SK-N-SH (cell line): Measurements from ENCODE around the gene ATG2B. TPM values are rescaled to one million over a fixed set of nuclear protein-coding genes. Genes with fewer than 3 reads are reported as not detected.

Experiments used
- CTCF ChIA-PET: fragments of 300-600, 350-600 bp; formaldehyde crosslinking; extraction: SDS; loops from one replicate; lab custom pipeline; 2021; lab: Yijun Ruan, JAX
- POLR2A ChIA-PET: fragments of 350-600 bp; sonication (Branson Sonifier 250); formaldehyde crosslinking; extraction: SDS; loops from one replicate; lab custom pipeline; 2020; ENCODE audit warnings: antibody characterized with exemption, inconsistent platforms; lab: Yijun Ruan, JAX
- DNase-seq: peaks from one replicate; pipeline ENCODE4 v3.0.0; 2012
- H2AFZ ChIP-seq: fragments of 200-600 bp; sonication (generic); 2 replicates; pipeline ENCODE4 v1.8.1; 2016; ENCODE audit warnings: antibody characterized with exemption, mild to moderate bottlenecking, low read depth
- H3F3A ChIP-seq: fragments of 200-600 bp; sonication (generic); replicated peaks from 2 replicates; pipeline ENCODE3; 2016; ENCODE audit warnings: antibody characterized with exemption, mild to moderate bottlenecking; ENCODE audit not compliant: insufficient read depth
- H3K27ac ChIP-seq, 2 experiments: fragments of 200-500 bp in 1 of 2; fragments of 200-600 bp in 1 of 2; sonication (Bioruptor generic) in 1 of 2; sonication (generic), shearing (Covaris generic) in 1 of 2; 2 replicates each; pipeline versions ENCODE4 v1.5.1 to v1.6.1; 2014 to 2016; ENCODE audit warnings: low read depth in 2 of 2, inconsistent platforms in 1 of 2, low read length in 1 of 2, mild to moderate bottlenecking in 1 of 2, mixed read lengths in 1 of 2
- H3K27me3 ChIP-seq: fragments of 200-600 bp; sonication (generic), shearing (Covaris generic); 2 replicates; pipeline ENCODE4 v1.6.1; 2016; ENCODE audit warnings: mixed run types; ENCODE audit not compliant: insufficient read depth
- H3K36me3 ChIP-seq, 2 experiments: fragments of 200-500 bp in 1 of 2; fragments of 200-600 bp in 1 of 2; sonication (Bioruptor generic) in 1 of 2; sonication (generic) in 1 of 2; replicated peaks in 1 of 2; 2 replicates each; pipeline versions ENCODE3 to v1.5.1; 2014 to 2016; ENCODE audit warnings: low read length in 1 of 2, mild to moderate bottlenecking in 1 of 2; ENCODE audit not compliant: insufficient read depth in 2 of 2, control insufficient read depth in 1 of 2
- H3K4me1 ChIP-seq, 2 experiments: fragments of 200-500 bp in 1 of 2; fragments of 200-600 bp in 1 of 2; sonication (Bioruptor generic) in 1 of 2; sonication (generic), shearing (Covaris generic) in 1 of 2; 2 replicates each; pipeline versions ENCODE4 v1.5.1 to v1.6.1; 2014 to 2016; ENCODE audit warnings: low read depth in 1 of 2, low read length in 1 of 2, mixed run types in 1 of 2; ENCODE audit not compliant: insufficient read depth in 2 of 2, control insufficient read depth in 1 of 2
- H3K4me2 ChIP-seq: fragments of 200-600 bp; sonication (generic), shearing (Covaris generic); 2 replicates; pipeline ENCODE4 v1.6.1; 2017; ENCODE audit warnings: mixed run types
- H3K4me3 ChIP-seq, 2 experiments: fragments of 200-500 bp in 1 of 2; fragments of 200-600 bp in 1 of 2; sonication (Bioruptor generic) in 1 of 2; sonication (generic), shearing (Covaris generic) in 1 of 2; 2 replicates each; pipeline versions ENCODE4 v1.5.1 to v1.8.1; 2014 to 2016; ENCODE audit warnings: low read depth in 2 of 2, inconsistent platforms in 1 of 2, low read length in 1 of 2, mild to moderate bottlenecking in 1 of 2, mixed read lengths in 1 of 2, moderate library complexity in 1 of 2
- H3K79me2 ChIP-seq: fragments of 200-600 bp; sonication (generic); 2 replicates; pipeline ENCODE4 v1.8.1; 2017; ENCODE audit warnings: mild to moderate bottlenecking; ENCODE audit not compliant: insufficient read depth
- H3K9ac ChIP-seq: fragments of 200-600 bp; sonication (generic); 2 replicates; pipeline ENCODE4 v1.6.1; 2017; ENCODE audit warnings: mixed run types
- H3K9me2 ChIP-seq: fragments of 200-600 bp; sonication (generic); 2 replicates; pipeline ENCODE4 v1.6.1; 2017; ENCODE audit warnings: mixed run types
- H3K9me3 ChIP-seq: fragments of 200-600 bp; sonication (generic); 2 replicates; pipeline ENCODE4 v1.6.1; 2017; ENCODE audit warnings: mixed run types, mild to moderate bottlenecking, moderate library complexity
- H4K20me1 ChIP-seq: fragments of 200-600 bp; sonication (generic); 2 replicates; pipeline ENCODE4 v1.6.1; 2017; ENCODE audit warnings: mild to moderate bottlenecking, mixed run types; ENCODE audit not compliant: insufficient read depth
- CTCF ChIP-seq: fragments of 200-600 bp; sonication (generic); IDR thresholded peaks from 2 replicates; pipeline ENCODE4 v1.6.1; 2017; ENCODE audit warnings: antibody characterized with exemption, mild to moderate bottlenecking, moderate library complexity
- EZH2phosphoT487 ChIP-seq: fragments of 200-600 bp; sonication (generic); IDR thresholded peaks from 2 replicates; pipeline ENCODE4 v1.6.1; 2017; ENCODE audit warnings: low read depth, mixed run types, mild to moderate bottlenecking, antibody characterized with exemption, moderate library complexity, borderline replicate concordance
- FOSL2 ChIP-seq: IDR thresholded peaks from 2 replicates; pipeline ENCODE4 v1.4.0; 2012; ENCODE audit warnings: low read depth, mild to moderate bottlenecking, moderate library complexity, borderline replicate concordance
- FOXM1 ChIP-seq: IDR thresholded peaks from 2 replicates; pipeline ENCODE4 v1.4.0; 2012; ENCODE audit warnings: low read depth, mild to moderate bottlenecking
- IRF3 ChIP-seq: fragments of 150-350 bp; IDR thresholded peaks from 2 replicates; pipeline ENCODE4 v1.6.1; 2016; ENCODE audit warnings: mild to moderate bottlenecking, low read depth, low read length
- JUND ChIP-seq: IDR thresholded peaks from 2 replicates; pipeline ENCODE4 v1.4.0; 2012
- MEF2A ChIP-seq: IDR thresholded peaks from 2 replicates; pipeline ENCODE4 v1.4.0; 2012; ENCODE audit warnings: low read depth, borderline replicate concordance
- PBX3 ChIP-seq: IDR thresholded peaks from 2 replicates; pipeline ENCODE4; 2012
- RAD21 ChIP-seq: IDR thresholded peaks from 2 replicates; pipeline ENCODE4 v1.6.1; 2012; ENCODE audit warnings: mild to moderate bottlenecking, low read length
- RFX5 ChIP-seq: IDR thresholded peaks from 2 replicates; pipeline ENCODE4 v1.6.1; 2012; ENCODE audit warnings: mild to moderate bottlenecking, improper control_type of control experiment, low read length
- RXRA ChIP-seq: IDR thresholded peaks from 2 replicates; pipeline ENCODE4 v1.4.0; 2012; ENCODE audit warnings: low read depth, mild to moderate bottlenecking, borderline replicate concordance
- SIN3A ChIP-seq: IDR thresholded peaks from 2 replicates; pipeline ENCODE4 v1.6.1; 2012; ENCODE audit warnings: low read depth, mild to moderate bottlenecking, low read length, moderate library complexity, borderline replicate concordance
- TAF1 ChIP-seq: IDR thresholded peaks from 2 replicates; pipeline ENCODE4 v1.6.1; 2012; ENCODE audit warnings: low read depth, mild to moderate bottlenecking, low read length, moderate library complexity, borderline replicate concordance
- TCF12 ChIP-seq: IDR thresholded peaks from 2 replicates; pipeline ENCODE4 v1.4.0; 2012
- TEAD4 ChIP-seq: IDR thresholded peaks from 2 replicates; pipeline ENCODE4 v1.4.0; 2012; ENCODE audit warnings: mild to moderate bottlenecking, borderline replicate concordance; ENCODE audit not compliant: insufficient read depth
- USF1 ChIP-seq: IDR thresholded peaks from 2 replicates; pipeline ENCODE4 v1.4.0; 2012; ENCODE audit warnings: low read depth, borderline replicate concordance
- polyA plus RNA-seq, 3 experiments: library from polyadenylated mRNA; depleted of rRNA; stranded (reverse); fragments of >200 nt; gene quantifications; 2 replicates each; pipeline ENCODE4 v1.2.3, GENCODE V29; 2012

ATG2B gene
- polyA plus RNA-seq, 1 of the 3 experiments (the other 2 are of a cell fraction), result 5.8 TPM

- TF ChIP-seq IRF3 (no peak), FOXM1 (no peak), TAF1 (no peak), RXRA (no peak), FOSL2 (no peak), CTCF (no peak), JUND (no peak), PBX3 (no peak)
Measured at GRCh38 chr14:96362071-96362964, 823 bp downstream of the ATG2B start (continued).

GRCh38 chr14:96359959-96360358, 3.2 kb downstream of the ATG2B start:
- no peak overlapping the region for H3K9ac ChIP-seq
- no peak overlapping the region for H3K4me3 ChIP-seq
- H3K27ac ChIP-seq, result no peak overlapping the region
- no peak for TF ChIP-seq TAF1
- TF ChIP-seq SIN3A, result no peak
- TF ChIP-seq RAD21, result no peak
- TF ChIP-seq TCF12, result no peak
- no peak for TF ChIP-seq TEAD4
- TF ChIP-seq CTCF, result no peak
- TF ChIP-seq USF1, result no peak
- TF ChIP-seq MEF2A, result no peak
- no peak for TF ChIP-seq RXRA
- TF ChIP-seq PBX3, result no peak
- no peak for TF ChIP-seq RFX5
- no peak for TF ChIP-seq EZH2phosphoT487
- H3K4me2 ChIP-seq, result no peak overlapping the region
- H3F3A ChIP-seq, result no peaks in the 10 kb centered on the region
- no peak overlapping the region for H2AFZ ChIP-seq
- H3K9me3 ChIP-seq, result no peaks in the 10 kb centered on the region
- no peaks in the 10 kb centered on the region for H3K27me3 ChIP-seq
- H4K20me1 ChIP-seq, result no peaks in the 10 kb centered on the region; the same call in 1 of the 2 replicates
- no peak for DNase-seq
- ChIA-PET CTCF (no interaction called here), POLR2A (no interaction called here)
- H3K9me2 ChIP-seq, result no peaks in the 10 kb centered on the region
- peaks cover 14 to 17% of the 10 kb centered on the region in 2 experiments; a peak in 3 of 4 replicates for H3K4me1 ChIP-seq
- peaks cover 89% of the 10 kb centered on the region for H3K79me2 ChIP-seq
- peaks cover 0 to 3% of the 10 kb centered on the region in 2 experiments for H3K36me3 ChIP-seq
